Measurements from ENCODE around the gene RPS19.

RPS19 gene

DNA sequence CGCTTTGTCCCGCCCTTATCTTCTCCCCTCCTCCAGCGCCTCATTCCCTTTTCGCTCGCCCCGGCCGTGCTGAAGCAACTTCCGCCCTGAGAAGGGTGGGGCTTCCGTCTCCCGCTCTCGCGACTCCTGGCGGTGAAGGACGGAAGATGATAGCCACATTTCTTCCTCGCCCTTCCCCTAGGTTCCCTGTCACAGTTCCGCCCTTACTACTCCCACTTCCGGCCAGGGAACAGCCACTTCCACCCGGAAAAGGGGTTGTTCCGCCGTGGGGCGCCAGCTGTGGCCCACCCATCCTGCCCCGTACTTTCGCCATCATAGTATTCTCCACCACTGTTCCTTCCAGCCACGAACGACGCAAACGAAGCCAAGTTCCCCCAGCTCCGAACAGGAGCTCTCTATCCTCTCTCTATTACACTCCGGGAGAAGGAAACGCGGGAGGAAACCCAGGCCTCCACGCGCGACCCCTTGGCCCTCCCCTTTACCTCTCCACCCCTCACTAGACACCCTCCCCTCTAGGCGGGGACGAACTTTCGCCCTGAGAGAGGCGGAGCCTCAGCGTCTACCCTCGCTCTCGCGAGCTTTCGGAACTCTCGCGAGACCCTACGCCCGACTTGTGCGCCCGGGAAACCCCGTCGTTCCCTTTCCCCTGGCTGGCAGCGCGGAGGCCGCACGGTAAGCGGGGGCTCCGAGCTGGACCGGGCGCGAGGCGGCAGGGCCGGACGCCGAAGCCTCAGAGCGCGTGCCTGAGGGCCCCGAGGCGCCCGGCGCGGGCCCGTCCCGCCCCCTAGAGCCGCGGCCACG, at the start of gene RPS19:
RPS19 (plus strand) TSS at position 638 of the 801 bp plus-strand sequence. CDS start 520 bp downstream, outside the sequence.
- DNase-seq, result peak; percentile 100

DNA sequence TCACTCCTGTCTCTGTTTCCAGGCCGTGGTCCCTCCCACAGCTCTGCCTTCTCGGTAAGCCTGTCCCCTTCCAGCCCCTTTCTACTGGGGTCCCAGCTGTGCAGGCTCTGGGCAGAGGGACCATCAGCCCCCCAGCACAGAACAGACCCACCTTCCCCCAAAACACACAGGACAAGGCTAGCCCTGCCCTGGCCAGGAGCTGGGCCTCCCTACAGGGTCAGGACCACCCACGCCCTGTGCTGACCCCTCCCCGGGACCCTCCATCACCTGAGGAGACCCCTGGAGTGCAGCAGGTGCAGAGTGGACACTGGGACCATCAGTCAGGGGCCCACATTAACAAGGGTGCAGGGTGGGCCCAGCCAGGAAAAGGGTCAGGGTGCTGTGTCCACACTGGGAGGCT, 49.8 kb upstream of the RPS19 start:
- DNase-seq, result no peak

DNA sequence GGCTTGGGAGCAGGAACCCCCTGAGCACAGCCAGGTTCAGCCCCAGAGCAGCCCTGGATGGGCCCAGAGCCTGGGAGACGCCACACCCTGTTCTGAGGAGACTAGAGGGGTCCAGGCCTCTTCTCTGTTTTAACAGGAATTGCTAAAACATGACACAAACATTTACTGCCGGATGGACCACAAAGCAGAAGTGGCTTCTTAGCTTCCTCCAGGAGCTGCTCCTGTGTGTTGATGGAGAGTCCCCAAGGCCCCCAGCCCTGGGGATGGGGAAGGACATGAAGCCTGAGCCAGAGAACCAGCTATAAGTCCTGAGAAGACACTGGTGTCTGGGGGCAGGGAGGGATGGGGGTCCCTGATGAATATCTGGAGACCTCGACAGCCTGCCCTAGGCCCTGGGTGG, 49.0 kb upstream of the RPS19 start:
- DNase-seq, result no peak

DNA sequence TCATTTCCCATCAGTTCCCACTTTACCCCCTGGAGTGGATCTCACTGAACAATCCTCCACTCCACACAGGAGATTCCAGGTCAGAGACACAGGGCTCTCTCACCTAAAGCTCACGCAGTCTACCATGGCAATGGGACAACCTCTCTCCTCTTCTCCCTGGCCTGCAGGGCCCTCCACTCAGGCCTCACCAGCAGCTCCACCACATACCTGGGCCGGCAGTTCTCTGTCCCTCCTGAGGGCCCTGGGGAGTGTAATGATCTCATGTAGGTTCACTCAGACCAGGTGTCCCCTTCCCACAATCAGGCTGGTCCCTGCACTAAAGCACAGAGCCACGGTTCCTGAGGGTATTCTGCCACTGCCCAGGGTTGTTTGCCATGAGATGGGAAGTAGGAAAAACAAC, 48.1 kb upstream of the RPS19 start:
- no peak for DNase-seq

DNA sequence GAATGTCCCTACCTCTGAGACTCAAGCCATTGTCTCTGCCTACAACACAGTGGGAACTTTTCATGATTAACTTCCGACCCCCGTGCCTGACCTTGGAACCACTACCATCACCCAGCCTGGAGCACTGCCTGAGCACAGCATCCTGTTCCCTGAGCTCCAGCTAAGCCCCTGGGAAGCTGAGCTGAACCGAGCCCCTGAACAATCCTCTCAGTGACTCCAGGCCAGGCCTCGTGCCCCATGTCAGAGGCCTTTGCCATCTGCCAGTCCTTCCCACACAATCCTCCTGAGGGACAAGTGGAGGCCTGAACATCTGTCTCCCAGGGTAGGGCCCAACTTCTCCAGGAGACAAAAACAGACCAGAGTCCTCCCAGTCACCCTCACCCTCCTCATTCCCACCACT, 46.1 kb upstream of the RPS19 start:
- no peak for DNase-seq

- no peak for DNase-seq
Observed at GRCh38 chr19:41815301-41815700, 44.8 kb upstream of the RPS19 start.

GRCh38 chr19:41816761-41817160, 43.3 kb upstream of the RPS19 start:
- DNase-seq, result no peak

GRCh38 chr19:41821003-41821735, 38.9 kb upstream of the RPS19 start:
- peak; percentile 55 for DNase-seq

DNA sequence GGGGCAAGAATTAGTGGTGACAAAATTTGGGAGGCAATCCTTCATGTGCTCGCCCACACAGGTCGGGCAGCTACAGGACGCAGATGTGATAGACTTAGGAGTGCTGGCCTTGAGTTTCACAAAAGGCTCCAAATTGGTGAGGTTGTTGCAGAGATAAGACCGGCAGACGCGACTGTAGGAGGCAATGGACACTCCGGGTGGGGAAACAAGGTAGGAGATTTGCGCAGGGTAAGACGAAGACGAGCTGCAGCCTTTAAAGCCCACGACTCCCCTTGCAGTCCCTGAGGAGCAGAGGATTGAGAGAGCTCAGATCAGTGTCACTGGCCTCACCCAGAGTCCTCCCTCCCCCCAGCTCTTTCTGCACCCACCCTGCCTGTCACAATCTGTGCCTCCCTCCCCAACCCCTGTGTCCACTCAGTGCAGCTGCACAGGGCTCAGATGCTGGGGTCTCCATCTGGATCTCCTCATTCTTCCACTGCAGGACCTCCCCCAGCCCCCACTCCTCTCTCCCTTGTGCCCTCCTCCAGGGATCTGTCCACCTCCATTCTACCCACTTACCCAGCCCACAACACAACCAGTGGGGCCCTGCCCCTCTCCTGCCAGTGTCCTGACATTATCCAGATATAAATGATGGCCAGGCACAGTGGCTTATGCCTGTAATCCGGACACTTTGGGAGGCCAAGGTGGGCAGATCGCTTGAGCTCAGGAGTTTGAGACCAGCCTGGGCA, 21.9 kb upstream of the RPS19 start:
- no peak for DNase-seq

- no peak for DNase-seq
Observed at GRCh38 chr19:41839211-41839610, 20.8 kb upstream of the RPS19 start.

- no peak for DNase-seq
Observed at GRCh38 chr19:41843371-41843770, 16.7 kb upstream of the RPS19 start.

- DNase-seq, result no peak
Observed at GRCh38 chr19:41844601-41845000, 15.5 kb upstream of the RPS19 start, which contains the start of gene LYPD4. LYPD4 (minus strand) TSS chr19:41844683; CDS start chr19:41839285, 5,398 bp downstream.

- DNase-seq, result no peak
Observed at GRCh38 chr19:41845001-41845050, 15.2 kb upstream of the RPS19 start, which contains the start of gene DMRTC2. DMRTC2 (plus strand) TSS chr19:41845042; CDS start chr19:41847429, 2,387 bp downstream.

DNA sequence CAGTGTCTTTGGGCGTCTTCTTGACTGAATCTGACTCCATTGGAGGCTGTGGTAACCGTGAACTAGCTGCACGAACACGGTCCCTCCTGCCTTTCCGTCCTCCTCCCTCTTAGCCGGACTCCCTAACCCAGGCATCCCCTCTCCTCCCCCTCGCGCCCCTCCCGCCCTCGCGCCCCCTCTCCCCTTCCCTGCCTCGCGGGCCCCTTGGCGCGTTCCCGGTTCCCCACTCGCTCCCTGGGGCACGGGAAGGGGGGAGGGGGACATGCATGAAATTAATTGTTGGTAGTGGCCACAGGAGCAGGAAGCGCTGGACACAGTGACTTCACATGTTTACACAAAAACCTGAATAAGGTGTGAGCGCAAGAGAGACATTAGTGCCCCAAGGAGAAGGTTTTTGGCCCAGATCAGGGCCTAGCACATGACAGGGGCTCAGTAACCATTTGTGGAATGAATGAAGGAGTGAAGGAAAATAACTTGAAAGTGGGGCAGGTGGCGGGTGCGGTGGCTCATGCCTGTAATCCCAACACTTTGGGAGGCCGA, 14.9 kb upstream of the RPS19 start:
- DNase-seq, result no peak

- no peak for DNase-seq
Observed at GRCh38 chr19:41847351-41848105, 12.5 kb upstream of the RPS19 start.

DNA sequence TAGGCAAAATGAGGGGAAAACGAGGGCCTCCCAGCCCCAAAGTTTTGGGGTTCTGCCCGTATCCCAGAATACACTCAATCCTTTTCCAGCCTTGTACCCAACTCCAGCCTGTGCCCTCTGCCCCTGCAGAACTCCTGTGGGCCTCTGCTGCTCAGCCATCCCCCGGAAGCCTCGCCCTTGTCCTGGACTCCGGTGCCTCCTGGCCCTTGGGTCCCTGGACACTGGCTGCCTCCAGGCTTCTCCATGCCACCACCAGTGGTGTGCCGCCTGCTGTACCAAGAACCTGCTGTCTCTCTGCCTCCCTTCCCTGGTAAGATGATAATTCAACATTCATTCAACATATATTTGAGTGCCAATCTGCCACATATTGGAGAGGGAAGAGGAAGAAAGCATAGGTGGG, 11.4 kb upstream of the RPS19 start:
- DNase-seq, result no peak

GRCh38 chr19:41849067-41849466, 11.0 kb upstream of the RPS19 start:
- no peak for DNase-seq

DNA sequence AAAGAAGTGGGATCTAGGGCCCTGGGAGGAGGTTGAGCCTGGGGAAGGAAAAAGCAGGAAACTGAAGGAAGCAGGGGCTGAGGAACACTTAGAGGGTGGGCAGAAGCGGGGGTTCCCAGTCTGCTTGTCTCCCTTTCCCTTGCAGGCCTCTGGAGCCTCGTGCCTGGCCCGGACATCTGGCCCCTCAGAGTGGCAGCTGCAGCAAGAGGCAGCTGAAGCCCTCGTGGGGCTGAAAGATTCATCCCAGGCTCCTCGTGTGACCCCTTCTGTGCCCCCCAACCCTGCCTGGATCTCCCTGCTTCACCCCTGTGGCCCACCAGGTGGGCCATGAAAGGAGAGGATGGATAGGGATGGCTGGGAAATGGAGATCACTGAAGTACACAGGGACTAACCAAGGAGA, 9.7 kb upstream of the RPS19 start:
- no peak for DNase-seq

DNA sequence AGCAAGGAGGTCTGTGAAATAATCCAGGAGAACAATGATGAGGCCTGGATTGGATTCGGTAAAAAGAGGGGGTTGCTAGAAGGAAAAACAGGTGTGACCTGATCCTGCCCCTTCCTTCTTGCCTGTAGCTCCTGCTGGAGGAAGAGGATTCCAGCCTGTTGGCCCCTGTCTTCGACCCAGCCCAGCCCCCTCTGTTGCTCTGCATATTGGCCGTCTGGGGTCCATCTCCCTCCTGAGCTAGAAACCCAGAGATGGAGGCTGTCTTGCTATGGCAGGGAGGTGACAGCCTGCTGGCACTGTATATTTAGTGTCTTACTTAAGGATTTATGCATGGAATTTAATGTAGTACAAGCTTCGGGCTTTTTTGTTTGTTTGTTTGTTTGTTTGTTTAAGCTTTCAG, 8.6 kb upstream of the RPS19 start:
- no peak for DNase-seq

- no peak for DNase-seq
Observed at GRCh38 chr19:41853344-41853743, 6.7 kb upstream of the RPS19 start.

GRCh38 chr19:41853768-41854167, 6.3 kb upstream of the RPS19 start:
- DNase-seq, result no peak

DNA sequence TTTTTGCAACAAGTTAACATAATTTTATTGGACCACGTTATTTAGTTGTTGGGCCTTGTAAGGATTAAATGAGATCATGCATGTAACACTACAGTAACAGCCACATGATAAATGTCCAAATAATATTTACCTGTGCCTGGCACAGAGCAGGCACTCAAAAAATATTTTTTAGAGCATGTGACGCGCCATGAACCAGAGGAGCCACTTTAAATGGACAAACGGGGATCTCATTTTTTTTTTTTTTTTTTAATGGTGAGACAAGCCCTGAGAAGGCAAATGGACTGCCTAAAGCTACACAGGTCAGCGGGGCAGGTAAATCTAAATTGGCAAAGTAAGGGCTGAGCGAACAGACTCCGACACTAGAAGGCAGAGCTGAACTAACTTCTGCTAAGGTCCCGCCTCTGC, 840 bp upstream of the RPS19 start:
- no peak for DNase-seq
